GM12878 (cell line): ENCODE measurements around the gene CASTOR1. TPM values are rescaled to one million over a fixed set of nuclear protein-coding genes. Genes with fewer than 3 reads are reported as not detected.

ENCODE experiments used
- ATAC-seq: fragments of 200-7000 bp; cut with Tn5 transposase; 3 replicates; pipeline ENCODE4 v1.9.1; 2020; ENCODE audit warnings: mild to moderate bottlenecking, moderate library complexity
- BruUV-seq: library from RNA; stranded (reverse); fragments of 400-500 nt; replicated peaks from 2 replicates; lab custom pipeline; 2021; lab: Mats Ljungman, UMichigan
- CTCF ChIA-PET: fragments of 300-600 bp; sonication (Branson Sonifier 250); formaldehyde crosslinking; extraction: SDS; loops from one replicate; lab custom pipeline; 2021; ENCODE audit warnings: inconsistent platforms; lab: Yijun Ruan, JAX
- POLR2A ChIA-PET: fragments of 350-600 bp; formaldehyde crosslinking; extraction: SDS; loops from one replicate; lab custom pipeline; 2021; ENCODE audit warnings: inconsistent platforms; lab: Charles Lee
- RAD21 ChIA-PET: fragments of 300-600 bp; sonication (Branson Sonifier 250); formaldehyde crosslinking; loops from one replicate; lab custom pipeline; 2023; ENCODE audit warnings: antibody characterized with exemption; ENCODE audit not compliant: unreplicated experiment; lab: Charles Lee
- SMC1A ChIA-PET: fragments of 300-600 bp; sonication (Branson Sonifier 250); formaldehyde crosslinking; loops from one replicate; lab custom pipeline; 2023; ENCODE audit not compliant: unreplicated experiment, uncharacterized antibody; lab: Charles Lee
- DNase-seq: peaks from one replicate; pipeline ENCODE4 v3.0.0-alpha.2; 2011; ENCODE audit warnings: low read depth, low spot score
- FAIRE-seq: peaks from 3 replicates; lab custom pipeline; 2011; peaks lifted over from hg19 to GRCh38; lab: Jason Lieb, UNC
- H2AFZ ChIP-seq: 2 replicates; pipeline ENCODE4 v1.6.0; 2011; ENCODE audit warnings: low read depth, low read length, control low read depth; ENCODE audit not compliant: control insufficient read depth
- H3K27ac ChIP-seq: 2 replicates; pipeline ENCODE4 v1.5.1; 2011; ENCODE audit warnings: control low read depth; ENCODE audit not compliant: control insufficient read depth, insufficient read depth
- H3K27me3 ChIP-seq, 2 experiments: replicated peaks in 1 of 2; 2 replicates each; pipeline versions ENCODE4 v1.6.0 to v1.6.1; 2011; ENCODE audit warnings: low read length in 1 of 2; ENCODE audit not compliant: control insufficient read depth in 2 of 2, insufficient read depth in 2 of 2
- H3K36me3 ChIP-seq, 2 experiments: 2 replicates each; pipeline ENCODE4 v1.5.1; 2011; ENCODE audit warnings: low read length in 1 of 2; ENCODE audit not compliant: control insufficient read depth in 2 of 2, insufficient read depth in 2 of 2
- H3K4me1 ChIP-seq: 2 replicates; pipeline ENCODE4 v1.6.1; 2011; ENCODE audit warnings: mild to moderate bottlenecking, low read length, moderate library complexity, mixed read lengths; ENCODE audit not compliant: control insufficient read depth, insufficient read depth
- H3K4me2 ChIP-seq: 2 replicates; pipeline ENCODE4 v1.6.0; 2011; ENCODE audit warnings: control low read depth; ENCODE audit not compliant: control insufficient read depth, insufficient read depth
- H3K4me3 ChIP-seq: fragments of 200-600 bp; sonication (generic); 2 replicates; pipeline ENCODE4 v1.5.1; 2016
- H3K79me2 ChIP-seq: 2 replicates; pipeline ENCODE4 v1.6.0; 2011; ENCODE audit warnings: low read length; ENCODE audit not compliant: control insufficient read depth, insufficient read depth
- H3K9ac ChIP-seq: 2 replicates; pipeline ENCODE4 v1.8.0; 2011; ENCODE audit warnings: low read length, control low read depth, mixed read lengths; ENCODE audit not compliant: control insufficient read depth, insufficient read depth
- H3K9me3 ChIP-seq: replicated peaks from 3 replicates; pipeline ENCODE4 v1.5.1; 2011; ENCODE audit warnings: mild to moderate bottlenecking, low read length; ENCODE audit not compliant: control insufficient read depth, insufficient read depth
- H4K20me1 ChIP-seq: 2 replicates; pipeline ENCODE4 v1.6.0; 2011; ENCODE audit not compliant: control insufficient read depth, insufficient read depth
- ATF3 ChIP-seq: IDR thresholded peaks from 2 replicates; pipeline ENCODE4 v1.6.1; 2011; ENCODE audit warnings: low read depth, mild to moderate bottlenecking, low read length, moderate library complexity, borderline replicate concordance; ENCODE audit errors: extremely low read depth
- BCL11A ChIP-seq: IDR thresholded peaks from 2 replicates; pipeline ENCODE4 v1.6.1; 2011; ENCODE audit warnings: low read depth, low read length
- BCL3 ChIP-seq: IDR thresholded peaks from 2 replicates; pipeline ENCODE4 v1.6.1; 2011; ENCODE audit warnings: borderline replicate concordance, low read depth, mild to moderate bottlenecking, moderate library complexity, low read length; ENCODE audit not compliant: insufficient read depth, poor library complexity, severe bottlenecking
- BRCA1 ChIP-seq: IDR thresholded peaks from 2 replicates; pipeline ENCODE4 v1.6.1; 2011; ENCODE audit warnings: low read depth, low read length, improper control_type of control experiment
- CREB1 ChIP-seq: IDR thresholded peaks from 2 replicates; pipeline ENCODE4 v1.6.1; 2012; ENCODE audit warnings: low read depth, mild to moderate bottlenecking, inconsistent platforms
- GABPA ChIP-seq: IDR thresholded peaks from 2 replicates; pipeline ENCODE4 v1.6.1; 2014; ENCODE audit warnings: antibody characterized with exemption, low read depth, mild to moderate bottlenecking, inconsistent platforms
- MEF2A ChIP-seq: IDR thresholded peaks from 2 replicates; pipeline ENCODE4 v1.6.1; 2011; ENCODE audit warnings: low read depth, mild to moderate bottlenecking, low read length, moderate library complexity; ENCODE audit not compliant: insufficient read depth
- MTA3 ChIP-seq: IDR thresholded peaks from 2 replicates; pipeline ENCODE4 v1.6.1; 2012; ENCODE audit warnings: low read length, inconsistent platforms, borderline replicate concordance
- MYB ChIP-seq: fragments of 150-350 bp; IDR thresholded peaks from 2 replicates; pipeline ENCODE4 v1.6.1; 2014; ENCODE audit warnings: mild to moderate bottlenecking, low read depth, low read length, borderline replicate concordance
- NR2F1 ChIP-seq: fragments of 450-650 bp; conservative IDR thresholded peaks from 2 replicates; pipeline ENCODE4 v1.6.1; 2017; ENCODE audit warnings: mild to moderate bottlenecking
- POLR2A ChIP-seq: IDR thresholded peaks from 2 replicates; pipeline ENCODE4 v1.6.1; 2011; ENCODE audit warnings: low read depth, mild to moderate bottlenecking, low read length
- POLR2AphosphoS2 ChIP-seq: IDR thresholded peaks from 2 replicates; pipeline ENCODE4 v1.6.1; 2011; ENCODE audit warnings: low read depth, mild to moderate bottlenecking, low read length, improper control_type of control experiment, moderate library complexity
- POU2F2 ChIP-seq: IDR thresholded peaks from 3 replicates; pipeline ENCODE4 v1.6.1; 2011; ENCODE audit warnings: low read depth, mild to moderate bottlenecking, low read length, borderline replicate concordance
- ZBTB4 ChIP-seq: fragments of 450-650 bp; formaldehyde crosslinking; IDR thresholded peaks from 2 replicates; pipeline ENCODE4 v1.4.0; 2022; ENCODE audit warnings: mild to moderate bottlenecking, moderate library complexity
- ZNF24 ChIP-seq: fragments of 450-650 bp; IDR thresholded peaks from 2 replicates; pipeline ENCODE4 v1.6.1; 2017; ENCODE audit warnings: antibody characterized with exemption, mild to moderate bottlenecking
- WGBS: methylation state at CpG from one replicate; pipeline ENCODE4 v1.1.6; 2016; ENCODE audit warnings: low lambda C conversion rate; ENCODE audit not compliant: insufficient replicate concordance, insufficient coverage; ENCODE audit errors: missing lambda C conversion rate; 5-methylcytosine and 5-hydroxymethylcytosine counted together
- in situ Hi-C: fragments of 300-500 bp; cut with MboI; formaldehyde crosslinking; loops from 9 replicates; pipeline ENCODE4 v1.14.3; 2018; ENCODE audit warnings: mixed read lengths
- intact Hi-C: fragments of 100-400 bp; cut with micrococcal nuclease; formaldehyde crosslinking; loops from one replicate; pipeline ENCODE4 v1.14.2; 2022; ENCODE audit not compliant: unreplicated experiment
- polyA plus RNA-seq, 11 experiments: library from polyadenylated mRNA; depleted of rRNA in 4 of 11; unstranded in 6 of 11; stranded (reverse) in 5 of 11; fragments of >200 nt; fragmentation: Nextera tagmentation in 4 of 11; fragmentation: Illumina TruSeq in 1 of 11; extraction: Ambion mirVana in 4 of 11; extraction: Trizol in 1 of 11; gene quantifications; 1 replicate in 1 of 11; 2 replicates in 10 of 11; pipeline versions ENCODE4 v1.2.1 to v1.2.3, GENCODE V29; 2011 to 2016; ENCODE audit warnings: inconsistent platforms in 2 of 11, missing spikeins in 2 of 11, low read depth in 1 of 11
- total RNA-seq, 4 experiments: library from RNA; depleted of rRNA in 3 of 4; stranded (reverse); fragments of >200 nt in 3 of 4; fragmentation: Illumina TruSeq in 1 of 4; extraction: Trizol in 1 of 4; gene quantifications; 2 replicates each; pipeline versions ENCODE4 v1.2.1 to v1.2.3, GENCODE V29; 2013 to 2021
- TF ChIP-seq, protein P1 (sequence below): fragments of 450-650 bp; formaldehyde crosslinking; IDR thresholded peaks from 2 replicates; pipeline ENCODE4 v1.4.0; 2020; ENCODE audit warnings: mild to moderate bottlenecking, moderate library complexity

CASTOR1 gene
- total and polyA plus RNA-seq, 10 of the 15 experiments (the other 5 are each of a cell fraction or from before 2014, with no cell fraction given), result 0.31 to 9.1 (median 3.3) TPM

DNA sequence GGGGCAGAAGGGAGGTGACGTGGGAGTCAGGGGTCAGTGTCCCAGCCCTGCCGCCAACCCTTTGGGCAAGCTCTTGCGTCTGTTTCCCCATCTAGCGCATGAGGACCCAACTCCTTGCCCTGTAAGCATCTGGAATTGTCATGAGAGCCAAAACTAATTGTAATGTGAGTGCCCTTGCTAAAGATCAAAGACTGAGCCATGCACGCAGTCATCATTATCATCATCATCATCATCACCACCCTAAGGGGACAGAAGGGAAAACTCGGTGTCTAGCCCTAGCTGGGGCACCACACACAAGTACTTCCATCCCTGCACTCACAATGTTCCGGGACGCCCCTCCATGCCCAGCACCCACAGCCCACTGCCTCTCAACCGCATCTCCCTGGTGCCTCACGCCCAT lies 45.2 kb downstream of the CASTOR1 start (continued):
- TF ChIP-seq NR2F1 (no peak), POLR2A (no peak), ZNF24 (no peak), MEF2A (no peak), ATF3 (no peak)
- TF ChIP-seq, protein P1, sequence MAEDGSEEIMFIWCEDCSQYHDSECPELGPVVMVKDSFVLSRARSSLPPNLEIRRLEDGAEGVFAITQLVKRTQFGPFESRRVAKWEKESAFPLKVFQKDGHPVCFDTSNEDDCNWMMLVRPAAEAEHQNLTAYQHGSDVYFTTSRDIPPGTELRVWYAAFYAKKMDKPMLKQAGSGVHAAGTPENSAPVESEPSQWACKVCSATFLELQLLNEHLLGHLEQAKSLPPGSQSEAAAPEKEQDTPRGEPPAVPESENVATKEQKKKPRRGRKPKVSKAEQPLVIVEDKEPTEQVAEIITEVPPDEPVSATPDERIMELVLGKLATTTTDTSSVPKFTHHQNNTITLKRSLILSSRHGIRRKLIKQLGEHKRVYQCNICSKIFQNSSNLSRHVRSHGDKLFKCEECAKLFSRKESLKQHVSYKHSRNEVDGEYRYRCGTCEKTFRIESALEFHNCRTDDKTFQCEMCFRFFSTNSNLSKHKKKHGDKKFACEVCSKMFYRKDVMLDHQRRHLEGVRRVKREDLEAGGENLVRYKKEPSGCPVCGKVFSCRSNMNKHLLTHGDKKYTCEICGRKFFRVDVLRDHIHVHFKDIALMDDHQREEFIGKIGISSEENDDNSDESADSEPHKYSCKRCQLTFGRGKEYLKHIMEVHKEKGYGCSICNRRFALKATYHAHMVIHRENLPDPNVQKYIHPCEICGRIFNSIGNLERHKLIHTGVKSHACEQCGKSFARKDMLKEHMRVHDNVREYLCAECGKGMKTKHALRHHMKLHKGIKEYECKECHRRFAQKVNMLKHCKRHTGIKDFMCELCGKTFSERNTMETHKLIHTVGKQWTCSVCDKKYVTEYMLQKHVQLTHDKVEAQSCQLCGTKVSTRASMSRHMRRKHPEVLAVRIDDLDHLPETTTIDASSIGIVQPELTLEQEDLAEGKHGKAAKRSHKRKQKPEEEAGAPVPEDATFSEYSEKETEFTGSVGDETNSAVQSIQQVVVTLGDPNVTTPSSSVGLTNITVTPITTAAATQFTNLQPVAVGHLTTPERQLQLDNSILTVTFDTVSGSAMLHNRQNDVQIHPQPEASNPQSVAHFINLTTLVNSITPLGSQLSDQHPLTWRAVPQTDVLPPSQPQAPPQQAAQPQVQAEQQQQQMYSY (CRISPR knock-in tag), result no peak
- TF ChIP-seq, all 136 proteins: peak for 0

DNA sequence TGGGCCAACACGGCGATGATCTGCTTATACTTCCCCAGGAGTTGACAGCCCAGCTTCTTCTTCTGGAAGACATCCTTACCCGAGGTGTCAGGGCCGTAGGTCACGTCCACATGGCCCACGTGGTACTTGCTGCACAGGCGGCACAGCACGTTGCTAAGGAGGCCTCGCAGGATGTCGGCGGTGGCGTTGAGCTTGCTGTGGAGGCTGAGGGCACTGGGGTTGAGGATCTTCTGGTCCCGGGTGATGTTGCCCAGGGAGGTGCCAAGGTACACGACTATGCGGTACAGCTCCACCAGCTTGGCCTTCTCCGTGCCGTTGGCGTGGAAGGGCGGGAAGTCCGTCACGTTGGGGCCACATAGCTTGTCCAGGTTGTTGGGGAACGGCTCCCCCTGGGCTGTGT lies 45.6 kb downstream of the CASTOR1 start:
- Histone ChIP-seq H2AFZ (no peak overlapping the region), H3K4me1 (no peaks in the 10 kb centered on the region), H3K9me3 (no peaks in the 10 kb centered on the region), H3K4me3 (no peak overlapping the region), H3K9ac (no peak overlapping the region), H3K27me3 (peaks cover 4 to 6% of the 10 kb centered on the region in 2 experiments; a peak in 2 of 4 replicates), H3K36me3 (no peaks in the 10 kb centered on the region), H3K27ac (no peak overlapping the region), H3K4me2 (no peak overlapping the region), H3K79me2 (no peaks in the 10 kb centered on the region), H4K20me1 (no peaks in the 10 kb centered on the region)
- intact Hi-C loops (no loop called here), in situ Hi-C loops (no loop called here)
- no peak for ATAC-seq
- no peak for FAIRE-seq
- WGBS, result 71% methylated on average over 22 of the region's 22 CpGs
- POLR2A ChIA-PET, result no interaction called here
- SMC1A ChIA-PET, result no interaction called here
- RAD21 ChIA-PET, result no interaction called here
- CTCF ChIA-PET, result interaction anchor here (0.7 kb wide), 1 partner anchor 43 kb away, joined by 3 read pairs; no protein-coding TSS in a partner anchor
- no peak for DNase-seq
- no TSS peak for BruUV-seq
- TF ChIP-seq BCL3 (no peak), CREB1 (no peak), BCL11A (no peak), BRCA1 (no peak), POLR2A (no peak), POU2F2 (no peak), MYB (no peak), POLR2AphosphoS2 (no peak), ZBTB4 (CRISPR knock-in tag) (no peak), MTA3 (no peak), GABPA (no peak)
